DOHH2 (cell line): Measurements from ENCODE around the gene SYNPO2.

Source experiments
- H3F3A ChIP-seq: fragments of 200-600 bp; sonication (generic), shearing (Covaris generic); 2 replicates; pipeline ENCODE4 v1.6.0; 2016; ENCODE audit warnings: antibody characterized with exemption, mild to moderate bottlenecking; ENCODE audit not compliant: control insufficient read depth, insufficient read depth
- H3K27ac ChIP-seq: fragments of 200-600 bp; sonication (generic); 2 replicates; pipeline ENCODE4 v1.5.1; 2014; ENCODE audit warnings: low read depth, mild to moderate bottlenecking, low read length, moderate library complexity
- H3K27me3 ChIP-seq: fragments of 200-600 bp; sonication (generic); 2 replicates; pipeline ENCODE4 v1.6.1; 2014; ENCODE audit warnings: mild to moderate bottlenecking, low read length, mixed read lengths; ENCODE audit not compliant: control insufficient read depth
- H3K36me3 ChIP-seq: fragments of 200-600 bp; sonication (generic); 2 replicates; pipeline ENCODE4 v1.6.1; 2014; ENCODE audit warnings: mild to moderate bottlenecking, low read length, moderate library complexity, mixed read lengths; ENCODE audit not compliant: control insufficient read depth
- H3K4me1 ChIP-seq: fragments of 200-600 bp; sonication (generic); 2 replicates; pipeline ENCODE4 v1.6.1; 2014; ENCODE audit warnings: mild to moderate bottlenecking, low read length, mixed read lengths; ENCODE audit not compliant: control insufficient read depth
- H3K4me2 ChIP-seq: fragments of 200-600 bp; sonication (generic); 2 replicates; pipeline ENCODE4 v1.6.0; 2014; ENCODE audit warnings: mild to moderate bottlenecking, low read length, moderate library complexity
- H3K4me3 ChIP-seq: fragments of 200-600 bp; sonication (generic); 2 replicates; pipeline ENCODE4 v1.5.1; 2014; ENCODE audit warnings: mild to moderate bottlenecking, low read length, mixed read lengths
- H3K79me2 ChIP-seq: fragments of 200-600 bp; sonication (generic); 2 replicates; pipeline ENCODE4 v1.6.1; 2014; ENCODE audit warnings: mild to moderate bottlenecking, low read length, mixed read lengths; ENCODE audit not compliant: control insufficient read depth
- H3K9me2 ChIP-seq: fragments of 200-600 bp; sonication (generic); replicated peaks from 2 replicates; pipeline ENCODE4 v1.6.1; 2014; ENCODE audit warnings: mild to moderate bottlenecking, low read length, mixed read lengths; ENCODE audit not compliant: control insufficient read depth
- H3K9me3 ChIP-seq: fragments of 200-600 bp; sonication (generic); 2 replicates; pipeline ENCODE4 v1.6.1; 2014; ENCODE audit warnings: antibody characterized with exemption, low read length, mixed read lengths; ENCODE audit not compliant: control insufficient read depth, insufficient read depth
- H4K20me1 ChIP-seq: fragments of 200-600 bp; sonication (generic); 2 replicates; pipeline ENCODE4 v1.6.0; 2014; ENCODE audit warnings: low read depth, mild to moderate bottlenecking, antibody characterized with exemption, low read length, moderate library complexity; ENCODE audit not compliant: control insufficient read depth, insufficient read depth
- CTCF ChIP-seq: fragments of 200-600 bp; sonication (generic); IDR thresholded peaks from one replicate; pipeline ENCODE4 v1.5.1; 2014; ENCODE audit warnings: antibody characterized with exemption, mild to moderate bottlenecking, low read depth, low read length; ENCODE audit not compliant: poor library complexity, severe bottlenecking
- EZH2phosphoT487 ChIP-seq: fragments of 200-600 bp; sonication (generic); IDR thresholded peaks from 2 replicates; pipeline ENCODE4 v1.6.1; 2017; ENCODE audit warnings: borderline replicate concordance, mild to moderate bottlenecking, antibody characterized with exemption, low read length, moderate library complexity, mixed read lengths

The SYNPO2 gene

DNA sequence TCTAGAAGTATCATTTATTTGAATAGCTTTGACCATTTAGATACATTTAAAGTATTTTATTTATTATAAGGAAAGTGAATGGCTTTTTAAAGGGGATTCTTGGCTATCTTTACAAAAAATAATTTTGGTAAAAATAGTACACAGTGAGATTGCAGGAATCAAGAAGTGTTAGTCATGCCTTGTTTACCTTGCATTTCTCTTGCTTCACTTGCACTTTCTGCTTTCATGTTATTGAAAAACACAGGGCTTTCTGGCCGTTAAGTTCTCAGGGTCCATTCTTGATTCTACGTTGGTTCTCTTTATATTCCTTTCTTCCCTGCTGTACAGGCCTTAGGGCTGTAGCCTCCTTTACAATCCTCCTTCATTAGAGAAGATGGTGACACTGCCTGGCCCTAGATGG lies 30.9 kb upstream of the SYNPO2 start:
- H3K9me2 ChIP-seq, result no peaks in the 10 kb centered on the region
- no peak for TF ChIP-seq CTCF
- no peak for TF ChIP-seq EZH2phosphoT487
- 0 out of 2 replicates have a peak, but pooled peaks cover 2% of the 10 kb centered on the region for H3F3A ChIP-seq
- no peak overlapping the region for H3K4me3 ChIP-seq
- no peak overlapping the region for H3K27ac ChIP-seq
- H4K20me1 ChIP-seq, result no peaks in the 10 kb centered on the region
- H3K36me3 ChIP-seq, result no peaks in the 10 kb centered on the region
- H3K4me2 ChIP-seq, result no peak overlapping the region
- no peaks in the 10 kb centered on the region for H3K9me3 ChIP-seq
- no peaks in the 10 kb centered on the region for H3K4me1 ChIP-seq
- H3K79me2 ChIP-seq, result no peaks in the 10 kb centered on the region
- H3K27me3 ChIP-seq, result no peaks in the 10 kb centered on the region

DNA sequence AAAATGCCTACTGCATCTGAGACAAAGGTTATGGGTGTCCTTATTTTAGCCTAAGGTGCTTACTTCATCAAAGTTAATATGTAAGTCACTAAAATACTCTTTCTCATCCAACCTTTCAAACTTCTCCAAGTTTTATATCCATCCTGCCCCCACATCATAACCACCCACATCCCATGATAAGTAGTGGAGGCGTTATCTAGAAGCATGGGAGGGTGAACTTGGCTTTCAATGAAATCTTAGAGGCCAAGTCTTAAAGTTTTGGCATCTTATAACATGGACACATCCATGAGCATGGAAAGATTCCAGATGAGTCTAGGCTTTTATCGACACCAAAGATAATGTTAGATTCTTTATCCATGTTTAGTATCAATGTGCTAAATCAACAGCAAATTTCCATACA lies 29.9 kb upstream of the SYNPO2 start:
- Histone ChIP-seq H3K36me3 (no peaks in the 10 kb centered on the region), H3F3A (0 out of 2 replicates have a peak, but pooled peaks cover 2% of the 10 kb centered on the region), H3K27ac (no peak overlapping the region), H3K4me3 (no peak overlapping the region), H3K79me2 (no peaks in the 10 kb centered on the region), H4K20me1 (no peaks in the 10 kb centered on the region), H3K9me3 (no peaks in the 10 kb centered on the region), H3K9me2 (no peaks in the 10 kb centered on the region), H3K4me2 (no peak overlapping the region), H3K4me1 (no peaks in the 10 kb centered on the region), H3K27me3 (no peaks in the 10 kb centered on the region)
- TF ChIP-seq CTCF, result no peak
- TF ChIP-seq EZH2phosphoT487, result no peak

- Histone ChIP-seq H4K20me1 (no peaks in the 10 kb centered on the region), H3K4me1 (peaks cover 17% of the 10 kb centered on the region), H3K9me3 (no peaks in the 10 kb centered on the region), H3K4me3 (0 out of 2 replicates have a peak overlapping the region, but pooled peaks have one; percentile 20), H3K9me2 (no peaks in the 10 kb centered on the region), H3K27me3 (no peaks in the 10 kb centered on the region), H3K36me3 (no peaks in the 10 kb centered on the region), H3K4me2 (peak overlapping the region; percentile 32), H3K27ac (no peak overlapping the region), H3F3A (no peaks in the 10 kb centered on the region), H3K79me2 (no peaks in the 10 kb centered on the region)
- no peak for TF ChIP-seq EZH2phosphoT487
- TF ChIP-seq CTCF, result peak; percentile 88
These were observed 23.5 kb upstream of the SYNPO2 start for GRCh38 chr4:118865091-118865708.
